Measurements from ENCODE around the gene LOXL4. TPM values are rescaled to one million over a fixed set of nuclear protein-coding genes. Genes with fewer than 3 reads are reported as not detected.
"Not testable (repeated sequence)": the region's sequence is repeated elsewhere in the genome, so short reads cannot be mapped to it uniquely, and the experiment has no call there.

The LOXL4 gene
- total RNA-seq, 1 experiment from 2014 or later, result 1.5 TPM

- no peak for DNase-seq (ENCODE audit: low read depth)
- in situ Hi-C loops (cut with HindIII; ENCODE audit: low pct_unique_long_range_greater_than_20kb, low sequenced_read_pairs), result no loop called here
Observed at GRCh38 chr10:98255146-98255877, 12.7 kb downstream of the LOXL4 start.

- DNase-seq (ENCODE audit: low read depth), result no peak
Observed at GRCh38 chr10:98254234-98254974, 13.6 kb downstream of the LOXL4 start.

GRCh38 chr10:98253499-98253898 lies 14.5 kb downstream of the LOXL4 start:
- in situ Hi-C loops (cut with HindIII; ENCODE audit: low pct_unique_long_range_greater_than_20kb, low sequenced_read_pairs), result no loop called here

More at GRCh38 chr10:98254234-98254974, 13.6 kb downstream of the LOXL4 start:
- in situ Hi-C loops (cut with HindIII; ENCODE audit: low pct_unique_long_range_greater_than_20kb, low sequenced_read_pairs), result no loop called here

GRCh38 chr10:98252464-98252863 lies 15.5 kb downstream of the LOXL4 start:
- in situ Hi-C loops (cut with HindIII; ENCODE audit: low pct_unique_long_range_greater_than_20kb, low sequenced_read_pairs), result no loop called here

More at GRCh38 chr10:98253499-98253898, 14.5 kb downstream of the LOXL4 start:
- no peak for DNase-seq (ENCODE audit: low read depth)

GRCh38 chr10:98251399-98251798 lies 16.6 kb downstream of the LOXL4 start:
- in situ Hi-C loops (cut with HindIII; ENCODE audit: low pct_unique_long_range_greater_than_20kb, low sequenced_read_pairs), result no loop called here
- DNase-seq (ENCODE audit: low read depth), result no peak

More at GRCh38 chr10:98252464-98252863, 15.5 kb downstream of the LOXL4 start:
- DNase-seq (ENCODE audit: low read depth), result no peak

- in situ Hi-C loops (cut with HindIII; ENCODE audit: low pct_unique_long_range_greater_than_20kb, low sequenced_read_pairs), result no loop called here
- DNase-seq (ENCODE audit: low read depth), result no peak
Observed at GRCh38 chr10:98249134-98249533, 18.9 kb downstream of the LOXL4 start.

- in situ Hi-C loops (cut with HindIII; ENCODE audit: low pct_unique_long_range_greater_than_20kb, low sequenced_read_pairs), result no loop called here
- no peak for DNase-seq (ENCODE audit: low read depth)
Observed at GRCh38 chr10:98248018-98248417, 20.0 kb downstream of the LOXL4 start.

- DNase-seq (ENCODE audit: low read depth), result no peak
- in situ Hi-C loops (cut with HindIII; ENCODE audit: low pct_unique_long_range_greater_than_20kb, low sequenced_read_pairs), result no loop called here
Observed at GRCh38 chr10:98246911-98247805, 20.8 kb downstream of the LOXL4 start.

GRCh38 chr10:98244586-98244985 lies 23.4 kb downstream of the LOXL4 start:
- in situ Hi-C loops (cut with HindIII; ENCODE audit: low pct_unique_long_range_greater_than_20kb, low sequenced_read_pairs), result no loop called here

GRCh38 chr10:98244141-98244540 lies 23.9 kb downstream of the LOXL4 start:
- in situ Hi-C loops (cut with HindIII; ENCODE audit: low pct_unique_long_range_greater_than_20kb, low sequenced_read_pairs), result no loop called here
- DNase-seq (ENCODE audit: low read depth), result no peak

More at GRCh38 chr10:98244586-98244985, 23.4 kb downstream of the LOXL4 start:
- no peak for DNase-seq (ENCODE audit: low read depth)

GRCh38 chr10:98242823-98243222 lies 25.2 kb downstream of the LOXL4 start:
- in situ Hi-C loops (cut with HindIII; ENCODE audit: low pct_unique_long_range_greater_than_20kb, low sequenced_read_pairs), result no loop called here
- DNase-seq (ENCODE audit: low read depth), result no peak

- in situ Hi-C loops (cut with HindIII; ENCODE audit: low pct_unique_long_range_greater_than_20kb, low sequenced_read_pairs), result no loop called here
- no peak for DNase-seq (ENCODE audit: low read depth)
Observed at GRCh38 chr10:98240524-98240923, 27.5 kb downstream of the LOXL4 start.

- in situ Hi-C loops (cut with HindIII; ENCODE audit: low pct_unique_long_range_greater_than_20kb, low sequenced_read_pairs), result no loop called here
- no peak for DNase-seq (ENCODE audit: low read depth)
Observed at GRCh38 chr10:98238391-98238790, 29.6 kb downstream of the LOXL4 start.

GRCh38 chr10:98236862-98237261 lies 31.1 kb downstream of the LOXL4 start:
- in situ Hi-C loops (cut with HindIII; ENCODE audit: low pct_unique_long_range_greater_than_20kb, low sequenced_read_pairs), result no loop called here
- DNase-seq (ENCODE audit: low read depth), result no peak

GRCh38 chr10:98235846-98236245 lies 32.1 kb downstream of the LOXL4 start:
- in situ Hi-C loops (cut with HindIII; ENCODE audit: low pct_unique_long_range_greater_than_20kb, low sequenced_read_pairs), result no loop called here
- no peak for DNase-seq (ENCODE audit: low read depth)

- in situ Hi-C loops (cut with HindIII; ENCODE audit: low pct_unique_long_range_greater_than_20kb, low sequenced_read_pairs), result no loop called here
- no peak for DNase-seq (ENCODE audit: low read depth)
Observed at GRCh38 chr10:98231417-98231816, 36.6 kb downstream of the LOXL4 start.

GRCh38 chr10:98228266-98228665 lies 39.7 kb downstream of the LOXL4 start:
- DNase-seq (ENCODE audit: low read depth); in situ Hi-C loops (cut with HindIII; ENCODE audit: low pct_unique_long_range_greater_than_20kb, low sequenced_read_pairs): not testable (repeated sequence)

GRCh38 chr10:98227713-98228112 lies 40.3 kb downstream of the LOXL4 start:
- in situ Hi-C loops (cut with HindIII; ENCODE audit: low pct_unique_long_range_greater_than_20kb, low sequenced_read_pairs); DNase-seq (ENCODE audit: low read depth): not testable (repeated sequence)

Measured in Caki2 (cell line).